Loucy (cell line): ENCODE measurements around the gene MRLN.

Experiments
- H2AFZ ChIP-seq: fragments of 200-600 bp; sonication (generic); 2 replicates; pipeline ENCODE4 v1.6.0; 2016; ENCODE audit warnings: antibody characterized with exemption, mild to moderate bottlenecking, low read length, moderate library complexity
- H3F3A ChIP-seq: fragments of 200-600 bp; 2 replicates; pipeline ENCODE4 v1.6.0; 2016; ENCODE audit warnings: antibody characterized with exemption, low read depth, mild to moderate bottlenecking
- H3K27me3 ChIP-seq: fragments of 200-600 bp; sonication (generic); 2 replicates; pipeline ENCODE4 v1.6.1; 2014; ENCODE audit warnings: low read length, mild to moderate bottlenecking; ENCODE audit not compliant: insufficient read depth, poor library complexity, severe bottlenecking
- H3K36me3 ChIP-seq: fragments of 200-600 bp; sonication (generic); 2 replicates; pipeline ENCODE4 v1.6.1; 2016; ENCODE audit warnings: low read length; ENCODE audit not compliant: insufficient read depth
- H3K4me1 ChIP-seq: fragments of 200-600 bp; sonication (generic); 2 replicates; pipeline ENCODE4 v1.5.1; 2014; ENCODE audit warnings: low read length, mild to moderate bottlenecking; ENCODE audit not compliant: insufficient read depth, poor library complexity, severe bottlenecking
- H3K4me2 ChIP-seq: fragments of 200-600 bp; sonication (generic); 2 replicates; pipeline ENCODE4 v1.6.0; 2014; ENCODE audit warnings: antibody characterized with exemption, low read length, low read depth, mild to moderate bottlenecking; ENCODE audit not compliant: poor library complexity, severe bottlenecking
- H3K4me3 ChIP-seq: fragments of 200-600 bp; sonication (generic); 2 replicates; pipeline ENCODE4 v1.5.1; 2014; ENCODE audit warnings: low read length, mild to moderate bottlenecking, mixed read lengths; ENCODE audit not compliant: poor library complexity, severe bottlenecking
- H3K79me2 ChIP-seq: fragments of 200-600 bp; sonication (generic); 2 replicates; pipeline ENCODE4 v1.6.1; 2014; ENCODE audit warnings: low read length; ENCODE audit not compliant: insufficient read depth
- H3K9ac ChIP-seq: fragments of 200-600 bp; sonication (generic); 2 replicates; pipeline ENCODE4 v1.6.0; 2014; ENCODE audit warnings: mild to moderate bottlenecking, low read depth, low read length, moderate library complexity; ENCODE audit not compliant: poor library complexity, severe bottlenecking
- H3K9me2 ChIP-seq: fragments of 200-600 bp; sonication (generic); replicated peaks from 2 replicates; pipeline ENCODE4 v1.6.1; 2016; ENCODE audit warnings: low read depth, low read length, mixed read lengths
- H3K9me3 ChIP-seq: fragments of 200-600 bp; sonication (generic); 2 replicates; pipeline ENCODE4 v1.6.1; 2014; ENCODE audit warnings: mild to moderate bottlenecking, antibody characterized with exemption, low read length, low read depth; ENCODE audit not compliant: insufficient read depth
- H4K20me1 ChIP-seq: fragments of 200-600 bp; sonication (generic); 2 replicates; pipeline ENCODE4 v1.6.0; 2014; ENCODE audit warnings: antibody characterized with exemption, low read length, mild to moderate bottlenecking; ENCODE audit not compliant: insufficient read depth, poor library complexity, severe bottlenecking
- CTCF ChIP-seq: fragments of 200-600 bp; sonication (generic); conservative IDR thresholded peaks from 2 replicates; pipeline ENCODE4 v1.5.1; 2014; ENCODE audit warnings: mild to moderate bottlenecking, antibody characterized with exemption, low read length
- EZH2phosphoT487 ChIP-seq: fragments of 200-600 bp; IDR thresholded peaks from 2 replicates; pipeline ENCODE4 v1.6.1; 2018; ENCODE audit warnings: antibody characterized with exemption, mild to moderate bottlenecking, moderate library complexity, borderline replicate concordance

Gene MRLN

GRCh38 chr10:59753267-59753666 is at the start of gene MRLN:
MRLN (minus strand) TSS chr10:59753455.
- Histone ChIP-seq H3K36me3 (no peaks in the 10 kb centered on the region), H3K4me3 (no peak within 1 kb of the TSS), H3K27me3 (no peaks in the 10 kb centered on the region), H3K4me1 (no peaks in the 10 kb centered on the region), H3K4me2 (no peak within 1 kb of the TSS), H3K9me3 (no peaks in the 10 kb centered on the region), H2AFZ (no peak within 1 kb of the TSS), H4K20me1 (no peaks in the 10 kb centered on the region), H3K9me2 (no peaks in the 10 kb centered on the region), H3K9ac (no peak within 1 kb of the TSS), H3F3A (no peaks in the 10 kb centered on the region), H3K79me2 (no peaks in the 10 kb centered on the region)
- TF ChIP-seq EZH2phosphoT487 (no peak), CTCF (no peak)

DNA sequence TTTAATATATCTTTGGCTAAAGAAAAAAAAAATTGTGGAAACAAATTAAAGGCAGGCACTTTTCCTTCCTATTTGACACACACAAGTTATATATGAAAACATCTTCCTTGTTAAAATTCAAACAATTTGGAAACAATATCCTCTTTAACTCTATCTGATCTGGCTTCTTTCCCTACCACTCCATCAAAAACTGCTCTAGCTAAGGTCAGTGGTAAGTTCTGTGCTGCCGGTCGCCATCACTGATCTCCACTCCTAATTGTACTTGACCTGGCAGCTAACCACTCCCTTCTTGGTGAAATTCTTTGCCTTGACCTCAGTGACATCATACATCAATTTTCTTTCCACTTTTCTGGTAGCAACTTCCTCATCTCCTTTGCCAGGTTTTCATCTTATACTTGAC is 47.9 kb upstream of the MRLN start:
- no peaks in the 10 kb centered on the region for H3F3A ChIP-seq
- no peaks in the 10 kb centered on the region for H4K20me1 ChIP-seq
- H3K9me3 ChIP-seq: no peaks in the 10 kb centered on the region
- no peaks in the 10 kb centered on the region for H3K27me3 ChIP-seq
- H3K9me2 ChIP-seq: no peaks in the 10 kb centered on the region
- H2AFZ ChIP-seq: no peak overlapping the region
- H3K4me2 ChIP-seq: no peak overlapping the region
- H3K79me2 ChIP-seq: no peaks in the 10 kb centered on the region
- no peak overlapping the region for H3K4me3 ChIP-seq
- H3K36me3 ChIP-seq: peaks cover 67% of the 10 kb centered on the region
- no peaks in the 10 kb centered on the region for H3K4me1 ChIP-seq
- H3K9ac ChIP-seq: no peak overlapping the region
- TF ChIP-seq EZH2phosphoT487 (no peak), CTCF (no peak)

GRCh38 chr10:59799421-59799820 is 46.2 kb upstream of the MRLN start:
- Histone ChIP-seq H3K4me1 (no peaks in the 10 kb centered on the region), H3K9me2 (no peaks in the 10 kb centered on the region), H3K9ac (no peak overlapping the region), H3K4me2 (no peak overlapping the region), H3K27me3 (no peaks in the 10 kb centered on the region), H4K20me1 (no peaks in the 10 kb centered on the region), H3K4me3 (no peak overlapping the region), H3K79me2 (no peaks in the 10 kb centered on the region), H3K9me3 (no peaks in the 10 kb centered on the region), H3K36me3 (peaks cover 60% of the 10 kb centered on the region), H3F3A (no peaks in the 10 kb centered on the region), H2AFZ (no peak overlapping the region)
- TF ChIP-seq CTCF (no peak), EZH2phosphoT487 (no peak)
